H1 (cell line): Measurements from ENCODE around the gene FNIP2. TPM values are rescaled to one million over a fixed set of nuclear protein-coding genes. Genes with fewer than 3 reads are reported as not detected.

Source experiments
- ATF3 ChIP-seq: IDR thresholded peaks from 2 replicates; pipeline ENCODE4 v1.6.1; 2011; ENCODE audit warnings: low read depth, mild to moderate bottlenecking, low read length; ENCODE audit not compliant: insufficient read depth
- BACH1 ChIP-seq: IDR thresholded peaks from 2 replicates; pipeline ENCODE4 v1.6.1; 2012; ENCODE audit warnings: low read length, improper control_type of control experiment
- CBX8 ChIP-seq: fragments of 300-800, 300-1000 bp; sonication (generic); IDR thresholded peaks from 2 replicates; pipeline ENCODE4 v1.7.1; 2016; ENCODE audit warnings: low read depth, low read length, borderline replicate concordance
- CEBPB ChIP-seq: IDR thresholded peaks from 2 replicates; pipeline ENCODE4 v1.6.1; 2012; ENCODE audit warnings: low read depth, low read length
- E2F6 ChIP-seq: IDR thresholded peaks from 2 replicates; pipeline ENCODE4 v1.6.1; 2012; ENCODE audit warnings: inconsistent platforms
- KDM5A ChIP-seq: fragments of 200-600 bp; IDR thresholded peaks from 2 replicates; pipeline ENCODE4 v1.7.1; 2012; ENCODE audit warnings: mild to moderate bottlenecking, low read length, inconsistent platforms, mixed read lengths
- MAX ChIP-seq: IDR thresholded peaks from 2 replicates; pipeline ENCODE4 v1.6.1; 2012; ENCODE audit warnings: inconsistent platforms
- POLR2AphosphoS5 ChIP-seq: IDR thresholded peaks from 2 replicates; pipeline ENCODE4 v1.6.1; 2011; ENCODE audit warnings: low read depth, low read length
- TAF1 ChIP-seq: IDR thresholded peaks from 2 replicates; pipeline ENCODE4 v1.6.1; 2011; ENCODE audit warnings: mild to moderate bottlenecking, low read depth, low read length
- polyA plus RNA-seq, 7 experiments: library from polyadenylated mRNA; depleted of rRNA in 3 of 7; stranded (reverse) in 5 of 7; unstranded in 2 of 7; fragments of >200 nt in 5 of 7; fragments of 200-250 nt in 2 of 7; gene quantifications; 1 replicate in 5 of 7; 2 replicates in 1 of 7; 4 replicates in 1 of 7; pipeline versions ENCODE4 v1.2.1 to v1.2.3, GENCODE V29; 2011 to 2013; ENCODE audit warnings: missing spikeins in 2 of 7, mixed read lengths in 2 of 7
- total RNA-seq: library from RNA; stranded (reverse); fragmentation: NEBNext Ultra II Directional; extraction: Animal tissue kit (Norgen Biotek cat#: 25700); gene quantifications from 2 replicates; pipeline ENCODE4 v1.2.1, GENCODE V29; 2021

The FNIP2 gene
- total and polyA plus RNA-seq, 2 of the 8 experiments (the other 6 are each of a cell fraction or from before 2014, with no cell fraction given), result 4.0 to 13.0 TPM

GRCh38 chr4:158777423-158778155 is 8.8 kb downstream of the FNIP2 start (continued):
- TF ChIP-seq CBX8, result no peak
- TF ChIP-seq MAX, result no peak
- no peak for TF ChIP-seq POLR2AphosphoS5
- TF ChIP-seq E2F6, result no peak
- no peak for TF ChIP-seq KDM5A
- no peak for TF ChIP-seq CEBPB
- no peak for TF ChIP-seq TAF1
- TF ChIP-seq BACH1, result no peak
- no peak for TF ChIP-seq ATF3
